Liver (tissue), 9 donors: ENCODE measurements around the gene FAM168B. TPM values are rescaled to one million over a fixed set of nuclear protein-coding genes. Genes with fewer than 3 reads are reported as not detected.

Experiments
- DNase-seq: peaks from one replicate; pipeline ENCODE4 v3.0.0-alpha.2; 2017; ENCODE audit warnings: low spot score
- H3K27ac ChIP-seq, 2 donors: one replicate each; pipeline ENCODE4 v1.7.0; 2013; ENCODE audit warnings: inconsistent platforms in 2 of 2, low read length in 2 of 2, control low read depth in 1 of 2, low read depth in 1 of 2, mild to moderate bottlenecking in 1 of 2
- H3K27me3 ChIP-seq, 4 donors: one replicate each; pipeline versions ENCODE4 v1.6.1 to v1.7.0; 2013; ENCODE audit warnings: low read length in 3 of 4, inconsistent platforms in 1 of 4, mild to moderate bottlenecking in 1 of 4, moderate library complexity in 1 of 4; ENCODE audit not compliant: control insufficient read depth in 4 of 4, insufficient read depth in 4 of 4
- H3K36me3 ChIP-seq, 4 donors: one replicate each; pipeline versions ENCODE4 v1.6.1 to v1.7.0; 2013; ENCODE audit warnings: low read length in 3 of 4, mild to moderate bottlenecking in 3 of 4, low read depth in 1 of 4, moderate library complexity in 1 of 4; ENCODE audit not compliant: control insufficient read depth in 4 of 4, insufficient read depth in 3 of 4
- H3K4me1 ChIP-seq, 4 donors: one replicate each; pipeline versions ENCODE4 v1.6.1 to v1.7.0; 2013; ENCODE audit warnings: low read length in 3 of 4, mild to moderate bottlenecking in 3 of 4, moderate library complexity in 1 of 4; ENCODE audit not compliant: control insufficient read depth in 4 of 4, insufficient read depth in 4 of 4
- H3K4me3 ChIP-seq, 3 donors: one replicate each; pipeline versions ENCODE4 v1.6.1 to v1.7.0; 2013; ENCODE audit warnings: low read length in 3 of 3, control low read depth in 1 of 3, low read depth in 1 of 3, mild to moderate bottlenecking in 1 of 3
- H3K9ac ChIP-seq, 2 donors: one replicate each; pipeline ENCODE4 v1.7.0; 2013; ENCODE audit warnings: low read length in 2 of 2, mild to moderate bottlenecking in 2 of 2, moderate library complexity in 2 of 2, control low read depth in 1 of 2, low read depth in 1 of 2
- H3K9me3 ChIP-seq, 4 donors: one replicate each; pipeline versions ENCODE4 v1.6.1 to v1.7.0; 2013; ENCODE audit warnings: low read length in 3 of 4; ENCODE audit not compliant: control insufficient read depth in 4 of 4
- ATF3 ChIP-seq: IDR thresholded peaks from 2 replicates; pipeline ENCODE4 v1.6.1; 2016; ENCODE audit warnings: antibody characterized with exemption
- EGR1 ChIP-seq, 2 donors: IDR thresholded peaks; 2 replicates each; pipeline ENCODE4 v1.6.1; 2016 to 2018; ENCODE audit warnings: antibody characterized with exemption in 2 of 2, low read depth in 2 of 2
- FOXA1 ChIP-seq: IDR thresholded peaks from 2 replicates; pipeline ENCODE4 v1.6.1; 2016; ENCODE audit warnings: antibody characterized with exemption
- FOXA2 ChIP-seq: IDR thresholded peaks from 2 replicates; pipeline ENCODE4 v1.6.1; 2016; ENCODE audit warnings: antibody characterized with exemption
- GABPA ChIP-seq, 2 donors: IDR thresholded peaks in 1 of 2; conservative IDR thresholded peaks in 1 of 2; 2 replicates each; pipeline ENCODE4 v1.6.1; 2016; ENCODE audit warnings: antibody characterized with exemption in 2 of 2, mild to moderate bottlenecking in 1 of 2, moderate library complexity in 1 of 2
- HNF4A ChIP-seq, 2 donors: conservative IDR thresholded peaks; 2 replicates each; pipeline ENCODE4 v1.6.1; 2016; ENCODE audit warnings: antibody characterized with exemption in 2 of 2, mild to moderate bottlenecking in 2 of 2
- HNF4G ChIP-seq: IDR thresholded peaks from 2 replicates; pipeline ENCODE4 v1.6.1; 2016; ENCODE audit warnings: antibody characterized with exemption
- JUND ChIP-seq, 2 donors: IDR thresholded peaks; 2 replicates each; pipeline ENCODE4 v1.6.1; 2016; ENCODE audit warnings: antibody characterized with exemption in 2 of 2
- MAX ChIP-seq: IDR thresholded peaks from 2 replicates; pipeline ENCODE4 v1.6.1; 2016; ENCODE audit warnings: antibody characterized with exemption
- NR2F2 ChIP-seq: IDR thresholded peaks from 2 replicates; pipeline ENCODE4 v1.6.1; 2016; ENCODE audit warnings: antibody characterized with exemption
- RAD21 ChIP-seq, 2 donors: IDR thresholded peaks; 2 replicates each; pipeline ENCODE4 v1.6.1; 2016; ENCODE audit warnings: antibody characterized with exemption in 2 of 2, mild to moderate bottlenecking in 2 of 2
- RXRA ChIP-seq, 2 donors: IDR thresholded peaks; 2 replicates each; pipeline ENCODE4 v1.6.1; 2017 to 2018; ENCODE audit warnings: antibody characterized with exemption in 2 of 2, mild to moderate bottlenecking in 1 of 2
- SP1 ChIP-seq: IDR thresholded peaks from 2 replicates; pipeline ENCODE4 v1.6.1; 2018; ENCODE audit warnings: antibody characterized with exemption, mild to moderate bottlenecking
- TAF1 ChIP-seq: conservative IDR thresholded peaks from 2 replicates; pipeline ENCODE4 v1.6.1; 2016; ENCODE audit warnings: antibody characterized with exemption, mild to moderate bottlenecking
- YY1 ChIP-seq: IDR thresholded peaks from 2 replicates; pipeline ENCODE4 v1.6.1; 2016; ENCODE audit warnings: antibody characterized with exemption, mild to moderate bottlenecking
- WGBS: extraction: QIAGEN DNeasy Blood & Tissue Kit; methylation state at CpG from one replicate; pipeline ENCODE4 v1.1.7; 2013; 5-methylcytosine and 5-hydroxymethylcytosine counted together
- polyA plus RNA-seq, 2 donors: library from polyadenylated mRNA; stranded (reverse) in 1 of 2; unstranded in 1 of 2; fragments of 200-250 nt in 1 of 2; fragments of >200 nt in 1 of 2; fragmentation: Nextera tagmentation in 1 of 2; extraction: Ambion mirVana in 1 of 2; gene quantifications; one replicate each; pipeline versions ENCODE4 v1.2.1 to v1.2.3, GENCODE V29; 2013 to 2015
- total RNA-seq, 2 donors: library from RNA; depleted of rRNA; stranded (reverse); fragments of >200 nt; gene quantifications; one replicate each; pipeline ENCODE4 v1.2.3, GENCODE V29; 2014
- TF ChIP-seq, protein P1 (sequence below): IDR thresholded peaks from 2 replicates; pipeline ENCODE4 v1.6.1; 2016; ENCODE audit warnings: antibody characterized with exemption
- TF ChIP-seq, protein P2 (sequence below): IDR thresholded peaks from 2 replicates; pipeline ENCODE4 v1.6.1; 2016; ENCODE audit warnings: antibody characterized with exemption, mild to moderate bottlenecking
- TF ChIP-seq, protein P3 (sequence below): fragments of 150-350 bp; IDR thresholded peaks from 2 replicates; pipeline ENCODE4 v1.5.1; 2017; ENCODE audit warnings: improper control_type of control experiment, low read depth, low read length; ENCODE audit not compliant: missing input control
- donor health status: healthy.
- donor health status: healthy.
- donor health status: healthy.
- donor health status: healthy.
- donor health status: healthy.

The FAM168B gene
- total and polyA plus RNA-seq, 4 donors, result 13.9 to 62.3 (median 30.8) TPM

GRCh38 chr2:131010566-131010965 lies 82.7 kb downstream of the FAM168B start:
- H3K27me3 ChIP-seq, result peaks cover 0 to 13% (median 0%) of the 10 kb centered on the region in 4 donors
- H3K27ac ChIP-seq, result no peak overlapping the region
- no peaks in the 10 kb centered on the region for H3K36me3 ChIP-seq
- no peak for DNase-seq
- H3K4me3 ChIP-seq, result no peak overlapping the region
- no peaks in the 10 kb centered on the region for H3K4me1 ChIP-seq
- TF ChIP-seq MAX (no peak), HNF4A (conservative IDR thresholded peaks at IDR 0.05) (no peak), FOXA1 (no peak), FOXA2 (no peak), EGR1 (IDR thresholded peaks at IDR 0.05; ENCODE audit: low read depth in 2 of 2) (no peak), RXRA (IDR thresholded peaks at IDR 0.05) (no peak), SP1 (no peak), JUND (IDR thresholded peaks at IDR 0.05) (no peak), NR2F2 (no peak), HNF4G (no peak), TAF1 (no peak), YY1 (no peak), ATF3 (no peak), GABPA (IDR thresholded peaks at IDR 0.05 in 1 of 2, conservative IDR thresholded peaks at IDR 0.05 in 1 of 2) (no peak), RAD21 (IDR thresholded peaks at IDR 0.05) (no peak)
- TF ChIP-seq, protein P1, sequence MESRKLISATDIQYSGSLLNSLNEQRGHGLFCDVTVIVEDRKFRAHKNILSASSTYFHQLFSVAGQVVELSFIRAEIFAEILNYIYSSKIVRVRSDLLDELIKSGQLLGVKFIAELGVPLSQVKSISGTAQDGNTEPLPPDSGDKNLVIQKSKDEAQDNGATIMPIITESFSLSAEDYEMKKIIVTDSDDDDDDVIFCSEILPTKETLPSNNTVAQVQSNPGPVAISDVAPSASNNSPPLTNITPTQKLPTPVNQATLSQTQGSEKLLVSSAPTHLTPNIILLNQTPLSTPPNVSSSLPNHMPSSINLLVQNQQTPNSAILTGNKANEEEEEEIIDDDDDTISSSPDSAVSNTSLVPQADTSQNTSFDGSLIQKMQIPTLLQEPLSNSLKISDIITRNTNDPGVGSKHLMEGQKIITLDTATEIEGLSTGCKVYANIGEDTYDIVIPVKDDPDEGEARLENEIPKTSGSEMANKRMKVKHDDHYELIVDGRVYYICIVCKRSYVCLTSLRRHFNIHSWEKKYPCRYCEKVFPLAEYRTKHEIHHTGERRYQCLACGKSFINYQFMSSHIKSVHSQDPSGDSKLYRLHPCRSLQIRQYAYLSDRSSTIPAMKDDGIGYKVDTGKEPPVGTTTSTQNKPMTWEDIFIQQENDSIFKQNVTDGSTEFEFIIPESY, result no peak
- TF ChIP-seq, protein P2, sequence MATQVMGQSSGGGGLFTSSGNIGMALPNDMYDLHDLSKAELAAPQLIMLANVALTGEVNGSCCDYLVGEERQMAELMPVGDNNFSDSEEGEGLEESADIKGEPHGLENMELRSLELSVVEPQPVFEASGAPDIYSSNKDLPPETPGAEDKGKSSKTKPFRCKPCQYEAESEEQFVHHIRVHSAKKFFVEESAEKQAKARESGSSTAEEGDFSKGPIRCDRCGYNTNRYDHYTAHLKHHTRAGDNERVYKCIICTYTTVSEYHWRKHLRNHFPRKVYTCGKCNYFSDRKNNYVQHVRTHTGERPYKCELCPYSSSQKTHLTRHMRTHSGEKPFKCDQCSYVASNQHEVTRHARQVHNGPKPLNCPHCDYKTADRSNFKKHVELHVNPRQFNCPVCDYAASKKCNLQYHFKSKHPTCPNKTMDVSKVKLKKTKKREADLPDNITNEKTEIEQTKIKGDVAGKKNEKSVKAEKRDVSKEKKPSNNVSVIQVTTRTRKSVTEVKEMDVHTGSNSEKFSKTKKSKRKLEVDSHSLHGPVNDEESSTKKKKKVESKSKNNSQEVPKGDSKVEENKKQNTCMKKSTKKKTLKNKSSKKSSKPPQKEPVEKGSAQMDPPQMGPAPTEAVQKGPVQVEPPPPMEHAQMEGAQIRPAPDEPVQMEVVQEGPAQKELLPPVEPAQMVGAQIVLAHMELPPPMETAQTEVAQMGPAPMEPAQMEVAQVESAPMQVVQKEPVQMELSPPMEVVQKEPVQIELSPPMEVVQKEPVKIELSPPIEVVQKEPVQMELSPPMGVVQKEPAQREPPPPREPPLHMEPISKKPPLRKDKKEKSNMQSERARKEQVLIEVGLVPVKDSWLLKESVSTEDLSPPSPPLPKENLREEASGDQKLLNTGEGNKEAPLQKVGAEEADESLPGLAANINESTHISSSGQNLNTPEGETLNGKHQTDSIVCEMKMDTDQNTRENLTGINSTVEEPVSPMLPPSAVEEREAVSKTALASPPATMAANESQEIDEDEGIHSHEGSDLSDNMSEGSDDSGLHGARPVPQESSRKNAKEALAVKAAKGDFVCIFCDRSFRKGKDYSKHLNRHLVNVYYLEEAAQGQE, result no peak
- TF ChIP-seq, protein P3, sequence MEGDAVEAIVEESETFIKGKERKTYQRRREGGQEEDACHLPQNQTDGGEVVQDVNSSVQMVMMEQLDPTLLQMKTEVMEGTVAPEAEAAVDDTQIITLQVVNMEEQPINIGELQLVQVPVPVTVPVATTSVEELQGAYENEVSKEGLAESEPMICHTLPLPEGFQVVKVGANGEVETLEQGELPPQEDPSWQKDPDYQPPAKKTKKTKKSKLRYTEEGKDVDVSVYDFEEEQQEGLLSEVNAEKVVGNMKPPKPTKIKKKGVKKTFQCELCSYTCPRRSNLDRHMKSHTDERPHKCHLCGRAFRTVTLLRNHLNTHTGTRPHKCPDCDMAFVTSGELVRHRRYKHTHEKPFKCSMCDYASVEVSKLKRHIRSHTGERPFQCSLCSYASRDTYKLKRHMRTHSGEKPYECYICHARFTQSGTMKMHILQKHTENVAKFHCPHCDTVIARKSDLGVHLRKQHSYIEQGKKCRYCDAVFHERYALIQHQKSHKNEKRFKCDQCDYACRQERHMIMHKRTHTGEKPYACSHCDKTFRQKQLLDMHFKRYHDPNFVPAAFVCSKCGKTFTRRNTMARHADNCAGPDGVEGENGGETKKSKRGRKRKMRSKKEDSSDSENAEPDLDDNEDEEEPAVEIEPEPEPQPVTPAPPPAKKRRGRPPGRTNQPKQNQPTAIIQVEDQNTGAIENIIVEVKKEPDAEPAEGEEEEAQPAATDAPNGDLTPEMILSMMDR, result no peak
- no peaks in the 10 kb centered on the region for H3K9me3 ChIP-seq
- no peak overlapping the region for H3K9ac ChIP-seq
- WGBS, result 64% methylated on average over 4 of the region's 4 CpGs
